ENCODE data around the gene NTM.

The NTM gene

DNA sequence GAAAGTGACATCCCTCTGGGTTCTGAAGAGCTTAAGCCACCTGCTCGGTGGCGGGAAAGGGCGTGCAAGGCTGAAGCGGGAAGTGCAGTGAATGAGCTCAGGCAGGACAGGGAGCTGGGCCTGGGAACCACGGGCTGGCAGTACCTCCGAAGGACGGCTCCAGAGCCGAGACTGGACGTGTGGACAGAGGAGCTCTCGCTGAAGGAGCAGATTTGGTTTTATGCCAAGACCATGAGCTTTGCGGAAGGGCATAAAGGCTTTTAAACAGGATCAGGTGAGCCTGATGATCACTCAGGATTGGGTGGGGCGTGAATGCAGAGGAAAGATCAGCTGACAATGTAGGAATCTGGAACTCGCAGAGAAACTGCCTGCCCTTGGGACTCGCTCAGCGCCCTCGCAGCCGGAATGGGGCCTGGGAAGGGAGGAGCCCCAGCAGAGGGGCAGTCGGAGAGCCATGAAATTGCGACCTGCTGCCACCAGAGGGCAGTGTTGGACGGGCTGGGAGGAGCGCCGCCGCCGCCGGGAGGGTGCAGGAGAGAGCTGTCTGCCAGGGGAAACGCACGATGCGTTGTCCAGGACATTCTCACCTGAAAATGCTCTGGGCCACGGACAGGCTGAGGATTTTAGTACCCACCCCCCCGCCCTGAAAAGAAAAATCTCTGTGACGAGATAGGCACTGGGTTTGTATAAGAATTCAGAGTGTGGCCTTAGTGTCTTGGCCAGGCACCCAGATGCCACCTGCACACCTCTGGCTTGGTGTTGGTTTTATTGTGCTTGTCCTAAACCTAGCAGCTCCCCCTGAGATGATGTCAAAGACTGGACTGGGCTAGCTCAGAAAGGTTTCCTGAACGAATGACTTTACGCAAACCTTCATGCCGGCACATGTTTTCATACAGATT lies 324.4 kb downstream of the NTM start:
- H3K27me3 ChIP-seq (ENCODE audit: control insufficient read depth, insufficient read depth, low read length), result peaks cover 8% of the 10 kb centered on the region
- peaks cover 4% of the 10 kb centered on the region for H3K4me1 ChIP-seq (ENCODE audit: control insufficient read depth, insufficient read depth, low read length)
- H3K36me3 ChIP-seq (ENCODE audit: insufficient read depth, low read length), result no peaks in the 10 kb centered on the region
- no peak overlapping the region for H3K9ac ChIP-seq (ENCODE audit: low read depth, low read length)
- H3K9me3 ChIP-seq (replicated peaks; ENCODE audit: low read length), result no peaks in the 10 kb centered on the region
- H3K4me2 ChIP-seq (ENCODE audit: low read length), result peak overlapping the region; percentile 71
- H3K4me3 ChIP-seq (ENCODE audit: low read length), result peak overlapping the region; percentile 11

DNA sequence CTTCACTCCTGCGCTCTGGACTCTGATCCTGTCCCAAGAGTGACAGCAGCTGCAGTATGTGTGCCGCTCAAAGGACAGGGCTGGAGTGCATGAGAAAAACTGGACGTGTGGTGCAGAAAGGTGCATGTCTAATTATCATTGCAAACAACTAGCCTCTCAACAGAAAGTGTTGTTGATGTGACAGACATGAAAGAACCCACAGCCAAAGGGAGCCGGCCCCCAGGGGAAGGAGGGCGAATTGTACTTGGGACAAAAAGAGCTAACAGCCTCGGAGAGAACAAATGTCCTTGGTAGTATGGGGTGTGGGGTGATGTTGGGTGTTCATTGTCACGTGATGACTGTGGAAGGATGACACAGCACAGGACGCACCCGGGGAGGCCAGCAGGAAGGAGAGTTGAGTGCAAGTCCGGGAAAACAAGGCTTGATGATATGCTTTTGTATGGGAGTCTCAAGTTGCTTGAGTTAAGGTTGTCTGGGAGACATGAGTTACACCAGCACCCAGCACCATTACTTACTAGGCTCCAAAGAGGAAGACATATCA lies 325.5 kb downstream of the NTM start:
- Histone ChIP-seq H3K27me3 (ENCODE audit: control insufficient read depth, insufficient read depth, low read length) (peaks cover 11% of the 10 kb centered on the region), H3K4me2 (ENCODE audit: low read length) (no peak overlapping the region), H3K36me3 (ENCODE audit: insufficient read depth, low read length) (no peaks in the 10 kb centered on the region), H3K4me1 (ENCODE audit: control insufficient read depth, insufficient read depth, low read length) (peaks cover 4% of the 10 kb centered on the region), H3K9ac (ENCODE audit: low read depth, low read length) (no peak overlapping the region), H3K9me3 (replicated peaks; ENCODE audit: low read length) (no peaks in the 10 kb centered on the region), H3K4me3 (ENCODE audit: low read length) (no peak overlapping the region)

DNA sequence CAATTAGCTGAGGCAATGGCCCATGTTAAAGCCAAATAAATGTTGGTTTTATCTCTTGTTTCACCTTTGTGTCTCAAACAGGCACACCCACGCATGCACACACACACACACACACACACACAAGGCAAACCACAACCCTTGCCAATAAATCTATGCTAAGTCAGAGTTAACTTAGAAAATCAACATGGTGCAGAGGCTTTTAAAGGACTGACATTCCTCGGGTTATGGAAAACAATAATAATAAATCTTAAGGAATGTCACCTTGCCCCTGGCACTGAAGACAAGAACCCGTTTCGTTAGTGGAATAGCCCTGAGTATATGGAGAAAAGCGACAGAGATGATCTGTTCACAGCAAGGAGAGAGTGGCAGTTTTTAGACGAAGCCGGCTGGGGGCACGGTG lies 326.3 kb downstream of the NTM start:
- Histone ChIP-seq H3K4me1 (ENCODE audit: control insufficient read depth, insufficient read depth, low read length) (peaks cover 4% of the 10 kb centered on the region), H3K4me2 (ENCODE audit: low read length) (no peak overlapping the region), H3K9me3 (replicated peaks; ENCODE audit: low read length) (no peaks in the 10 kb centered on the region), H3K4me3 (ENCODE audit: low read length) (no peak overlapping the region), H3K36me3 (ENCODE audit: insufficient read depth, low read length) (no peaks in the 10 kb centered on the region), H3K9ac (ENCODE audit: low read depth, low read length) (no peak overlapping the region), H3K27me3 (ENCODE audit: control insufficient read depth, insufficient read depth, low read length) (peaks cover 11% of the 10 kb centered on the region)

DNA sequence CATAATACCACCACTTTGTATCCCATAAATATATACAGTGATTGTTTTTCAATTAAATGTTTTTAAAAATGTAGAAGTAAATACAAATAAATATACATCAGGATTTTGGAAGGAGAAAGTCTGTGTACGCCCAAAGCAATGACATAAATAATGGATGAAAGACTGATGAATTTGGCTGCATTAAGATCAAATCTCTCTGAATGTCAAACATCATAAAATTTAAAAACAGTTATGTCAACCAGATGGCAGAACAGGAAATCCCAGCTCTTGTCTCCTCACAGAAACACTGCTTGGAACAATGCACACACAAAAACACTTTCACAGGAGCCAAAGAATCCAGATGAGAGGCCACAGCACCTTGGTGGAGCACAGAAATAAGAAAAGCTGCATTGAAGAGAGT lies 332.9 kb downstream of the NTM start:
- Histone ChIP-seq H3K4me3 (ENCODE audit: low read length) (no peak overlapping the region), H3K9me3 (replicated peaks; ENCODE audit: low read length) (no peaks in the 10 kb centered on the region), H3K9ac (ENCODE audit: low read depth, low read length) (no peak overlapping the region), H3K27me3 (ENCODE audit: control insufficient read depth, insufficient read depth, low read length) (peaks cover 4% of the 10 kb centered on the region), H3K4me1 (ENCODE audit: control insufficient read depth, insufficient read depth, low read length) (no peaks in the 10 kb centered on the region), H3K36me3 (ENCODE audit: insufficient read depth, low read length) (no peaks in the 10 kb centered on the region), H3K4me2 (ENCODE audit: low read length) (no peak overlapping the region)

DNA sequence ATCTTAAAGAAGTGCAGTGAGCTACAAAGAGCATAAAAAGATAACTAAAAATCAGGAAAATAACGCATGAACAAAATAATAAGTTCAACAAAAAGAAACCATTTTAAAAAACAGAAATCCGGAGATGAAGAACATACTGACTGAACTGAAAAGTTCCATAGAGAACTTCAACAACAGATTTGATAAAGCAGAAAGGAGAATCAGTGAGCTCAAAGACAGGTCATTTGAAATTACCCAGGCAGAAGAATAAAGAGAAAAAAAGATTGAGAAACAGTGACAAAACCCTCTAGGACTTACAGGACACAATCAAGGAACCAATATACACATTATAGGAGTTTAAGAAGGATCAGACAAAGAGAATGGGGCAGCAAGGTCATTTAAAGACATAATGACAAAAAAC lies 334.3 kb downstream of the NTM start:
- Histone ChIP-seq H3K4me3 (ENCODE audit: low read length) (no peak overlapping the region), H3K4me2 (ENCODE audit: low read length) (no peak overlapping the region), H3K9ac (ENCODE audit: low read depth, low read length) (no peak overlapping the region), H3K36me3 (ENCODE audit: insufficient read depth, low read length) (no peaks in the 10 kb centered on the region), H3K4me1 (ENCODE audit: control insufficient read depth, insufficient read depth, low read length) (no peaks in the 10 kb centered on the region), H3K27me3 (ENCODE audit: control insufficient read depth, insufficient read depth, low read length) (peaks cover 4% of the 10 kb centered on the region), H3K9me3 (replicated peaks; ENCODE audit: low read length) (no peaks in the 10 kb centered on the region)

DNA sequence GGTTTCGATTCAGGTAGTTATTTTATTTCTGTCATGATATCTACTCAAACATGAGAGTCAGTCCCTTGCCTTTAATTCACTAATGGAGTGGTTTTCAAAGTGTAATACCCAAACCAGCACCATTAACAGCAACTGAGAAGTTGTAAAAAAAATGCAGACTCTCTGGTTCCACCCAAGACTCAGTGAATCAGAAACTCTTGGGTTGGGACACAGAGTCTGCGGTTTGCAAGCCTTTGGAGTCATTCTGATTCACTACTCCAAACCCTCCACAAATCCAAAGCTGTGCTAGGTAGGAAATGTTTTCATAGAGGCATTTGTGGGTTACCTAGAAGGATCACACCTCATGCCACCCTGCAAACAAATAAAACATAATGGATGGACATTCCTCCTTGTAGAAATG lies 340.1 kb downstream of the NTM start:
- Histone ChIP-seq H3K4me2 (ENCODE audit: low read length) (no peak overlapping the region), H3K36me3 (ENCODE audit: insufficient read depth, low read length) (no peaks in the 10 kb centered on the region), H3K4me1 (ENCODE audit: control insufficient read depth, insufficient read depth, low read length) (no peaks in the 10 kb centered on the region), H3K9me3 (replicated peaks; ENCODE audit: low read length) (no peaks in the 10 kb centered on the region), H3K9ac (ENCODE audit: low read depth, low read length) (no peak overlapping the region), H3K4me3 (ENCODE audit: low read length) (no peak overlapping the region), H3K27me3 (ENCODE audit: control insufficient read depth, insufficient read depth, low read length) (no peaks in the 10 kb centered on the region)

DNA sequence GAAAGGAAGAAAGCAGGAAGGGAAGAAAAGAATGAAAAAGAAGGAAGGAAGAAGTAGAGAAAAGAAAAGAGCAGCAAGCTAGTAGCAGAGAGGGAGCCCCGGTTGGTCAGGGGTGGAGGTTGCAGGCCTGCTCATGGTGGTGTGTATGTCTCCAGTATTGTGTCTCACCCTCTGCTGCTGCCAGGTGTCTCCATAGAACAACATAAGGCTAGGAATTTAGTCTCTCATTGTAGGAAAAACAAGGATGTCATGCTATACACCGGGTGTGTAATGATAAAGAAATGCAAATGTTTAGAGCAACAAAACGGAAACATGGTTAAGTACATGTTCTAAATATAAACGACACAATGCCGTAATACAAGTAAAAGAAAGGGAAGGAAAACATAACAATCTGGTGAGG lies 342.5 kb downstream of the NTM start:
- Histone ChIP-seq H3K27me3 (ENCODE audit: control insufficient read depth, insufficient read depth, low read length) (peaks cover 14% of the 10 kb centered on the region), H3K4me2 (ENCODE audit: low read length) (no peak overlapping the region), H3K9ac (ENCODE audit: low read depth, low read length) (no peak overlapping the region), H3K4me3 (ENCODE audit: low read length) (no peak overlapping the region), H3K36me3 (ENCODE audit: insufficient read depth, low read length) (no peaks in the 10 kb centered on the region), H3K4me1 (ENCODE audit: control insufficient read depth, insufficient read depth, low read length) (no peaks in the 10 kb centered on the region), H3K9me3 (replicated peaks; ENCODE audit: low read length) (no peaks in the 10 kb centered on the region)

DNA sequence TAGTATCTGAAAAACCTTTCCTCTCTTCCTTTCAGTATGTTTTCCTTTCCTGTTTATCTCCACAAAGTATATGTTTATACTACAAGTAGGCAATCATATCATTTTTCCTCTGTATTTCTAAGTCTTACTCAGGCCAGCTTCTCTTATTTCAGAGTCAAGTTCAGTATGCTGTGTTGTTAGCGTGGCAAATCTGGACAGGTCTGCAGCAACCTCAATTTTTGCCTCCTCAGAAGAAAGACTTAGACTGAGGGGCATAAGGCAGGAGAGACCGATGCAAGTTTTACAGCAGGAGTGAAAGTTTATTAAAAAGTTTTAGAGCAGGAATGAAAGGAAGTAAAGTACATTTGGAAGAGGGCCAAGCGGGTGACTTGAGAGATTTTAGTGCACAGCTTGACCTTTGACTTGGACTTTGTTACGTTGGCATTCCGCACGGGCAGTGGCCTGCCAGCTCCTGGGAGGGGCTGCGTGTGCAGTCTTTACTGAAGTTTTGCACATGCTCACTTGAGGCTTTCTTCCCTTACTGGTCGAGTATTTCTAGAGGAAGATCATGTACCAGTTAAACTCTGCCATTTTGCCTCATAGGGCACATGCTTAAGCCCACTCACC lies 343.2 kb downstream of the NTM start:
- Histone ChIP-seq H3K36me3 (ENCODE audit: insufficient read depth, low read length) (no peaks in the 10 kb centered on the region), H3K4me3 (ENCODE audit: low read length) (no peak overlapping the region), H3K4me1 (ENCODE audit: control insufficient read depth, insufficient read depth, low read length) (no peaks in the 10 kb centered on the region), H3K9me3 (replicated peaks; ENCODE audit: low read length) (no peaks in the 10 kb centered on the region), H3K4me2 (ENCODE audit: low read length) (no peak overlapping the region), H3K27me3 (ENCODE audit: control insufficient read depth, insufficient read depth, low read length) (peaks cover 14% of the 10 kb centered on the region), H3K9ac (ENCODE audit: low read depth, low read length) (no peak overlapping the region)

DNA sequence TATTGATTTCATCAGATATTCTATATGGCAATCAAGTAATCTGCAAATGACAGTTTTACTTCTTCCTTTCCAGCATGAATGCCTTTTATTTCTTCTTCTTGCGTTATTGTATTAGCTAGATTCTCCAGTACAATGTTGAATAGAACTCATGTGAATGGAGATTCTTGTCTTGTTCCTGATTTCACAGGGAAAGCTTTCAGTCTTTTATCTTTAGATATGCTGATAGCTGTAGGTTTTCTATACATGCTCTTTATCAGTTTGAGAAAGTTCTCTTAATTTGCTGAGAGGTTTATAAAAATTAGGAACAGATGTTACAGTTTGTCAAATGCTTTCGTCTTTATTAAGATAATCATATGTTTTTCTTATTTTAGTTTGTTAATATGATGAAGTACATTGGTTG lies 347.2 kb downstream of the NTM start:
- Histone ChIP-seq H3K4me3 (ENCODE audit: low read length) (no peak overlapping the region), H3K36me3 (ENCODE audit: insufficient read depth, low read length) (no peaks in the 10 kb centered on the region), H3K9ac (ENCODE audit: low read depth, low read length) (no peak overlapping the region), H3K9me3 (replicated peaks; ENCODE audit: low read length) (no peaks in the 10 kb centered on the region), H3K4me2 (ENCODE audit: low read length) (no peak overlapping the region), H3K27me3 (ENCODE audit: control insufficient read depth, insufficient read depth, low read length) (peaks cover 27% of the 10 kb centered on the region), H3K4me1 (ENCODE audit: control insufficient read depth, insufficient read depth, low read length) (no peaks in the 10 kb centered on the region)

DNA sequence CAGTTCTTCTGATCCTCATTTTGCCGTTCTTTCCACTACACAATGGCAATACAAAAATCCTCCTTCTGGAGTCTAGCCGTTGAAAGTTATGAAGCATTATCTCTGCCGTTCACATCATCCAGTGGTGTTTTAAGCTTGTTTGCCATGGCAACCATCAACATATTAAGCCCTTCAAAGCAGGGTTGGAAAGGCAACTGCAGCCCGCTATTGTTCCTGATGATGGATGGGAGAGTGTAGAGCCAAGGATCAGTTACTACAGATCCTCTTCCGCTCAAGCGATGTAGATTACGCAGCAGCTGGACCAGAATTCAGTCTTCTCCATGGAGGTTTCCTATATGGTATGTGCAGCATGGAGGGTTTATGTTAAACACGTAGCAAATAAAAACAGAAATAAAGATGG lies 352.7 kb downstream of the NTM start:
- Histone ChIP-seq H3K27me3 (ENCODE audit: control insufficient read depth, insufficient read depth, low read length) (peaks cover 44% of the 10 kb centered on the region), H3K9ac (ENCODE audit: low read depth, low read length) (no peak overlapping the region), H3K36me3 (ENCODE audit: insufficient read depth, low read length) (no peaks in the 10 kb centered on the region), H3K4me1 (ENCODE audit: control insufficient read depth, insufficient read depth, low read length) (no peaks in the 10 kb centered on the region), H3K9me3 (replicated peaks; ENCODE audit: low read length) (no peaks in the 10 kb centered on the region), H3K4me2 (ENCODE audit: low read length) (no peak overlapping the region), H3K4me3 (ENCODE audit: low read length) (no peak overlapping the region)

DNA sequence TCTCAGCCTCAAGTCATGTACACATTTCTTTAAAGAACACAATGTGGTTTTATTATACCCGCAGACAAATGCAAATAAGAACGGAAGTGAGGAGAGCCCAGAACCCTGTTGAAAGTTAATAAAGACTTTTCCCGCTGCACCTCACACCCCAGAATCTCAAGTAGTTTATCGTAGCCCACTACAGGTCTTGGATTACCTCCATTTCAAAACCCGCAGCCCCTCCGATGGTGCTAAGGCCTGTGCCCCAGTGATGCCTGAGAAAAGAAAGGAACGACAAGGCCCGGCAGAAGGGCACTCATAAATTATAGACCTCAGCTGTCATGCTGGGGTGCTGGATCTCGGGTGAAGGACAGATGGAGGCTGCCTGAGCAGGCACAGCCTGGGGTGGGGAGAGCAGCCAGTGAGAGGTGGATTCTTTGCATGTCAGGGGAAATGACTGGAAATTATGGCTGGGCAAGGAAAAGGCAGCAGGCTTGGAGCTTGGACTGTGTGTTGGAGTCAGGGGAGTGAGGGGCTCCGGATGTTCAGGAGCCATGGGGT lies 354.1 kb downstream of the NTM start:
- H3K27me3 ChIP-seq (ENCODE audit: control insufficient read depth, insufficient read depth, low read length), result peaks cover 47% of the 10 kb centered on the region
- H3K9ac ChIP-seq (ENCODE audit: low read depth, low read length), result no peak overlapping the region
- no peak overlapping the region for H3K4me2 ChIP-seq (ENCODE audit: low read length)
- H3K36me3 ChIP-seq (ENCODE audit: insufficient read depth, low read length), result no peaks in the 10 kb centered on the region
- H3K9me3 ChIP-seq (replicated peaks; ENCODE audit: low read length), result no peaks in the 10 kb centered on the region
- no peak overlapping the region for H3K4me3 ChIP-seq (ENCODE audit: low read length)
- H3K4me1 ChIP-seq (ENCODE audit: control insufficient read depth, insufficient read depth, low read length), result no peaks in the 10 kb centered on the region
